Posterior cingulate gyrus (tissue), 11 donors: ENCODE data around the gene DAPK1.

Source experiments
- DNase-seq, 10 donors: peaks; one replicate each; pipeline versions ENCODE4 v3.0.0 to v3.0.0-alpha.2; 2020 to 2021; ENCODE audit warnings: mixed read lengths in 3 of 10
- intact Hi-C: fragments of 100-400 bp; cut with DNase I; formaldehyde crosslinking; loops from one replicate; pipeline ENCODE4 v1.15.1; 2023

Gene DAPK1

DNA sequence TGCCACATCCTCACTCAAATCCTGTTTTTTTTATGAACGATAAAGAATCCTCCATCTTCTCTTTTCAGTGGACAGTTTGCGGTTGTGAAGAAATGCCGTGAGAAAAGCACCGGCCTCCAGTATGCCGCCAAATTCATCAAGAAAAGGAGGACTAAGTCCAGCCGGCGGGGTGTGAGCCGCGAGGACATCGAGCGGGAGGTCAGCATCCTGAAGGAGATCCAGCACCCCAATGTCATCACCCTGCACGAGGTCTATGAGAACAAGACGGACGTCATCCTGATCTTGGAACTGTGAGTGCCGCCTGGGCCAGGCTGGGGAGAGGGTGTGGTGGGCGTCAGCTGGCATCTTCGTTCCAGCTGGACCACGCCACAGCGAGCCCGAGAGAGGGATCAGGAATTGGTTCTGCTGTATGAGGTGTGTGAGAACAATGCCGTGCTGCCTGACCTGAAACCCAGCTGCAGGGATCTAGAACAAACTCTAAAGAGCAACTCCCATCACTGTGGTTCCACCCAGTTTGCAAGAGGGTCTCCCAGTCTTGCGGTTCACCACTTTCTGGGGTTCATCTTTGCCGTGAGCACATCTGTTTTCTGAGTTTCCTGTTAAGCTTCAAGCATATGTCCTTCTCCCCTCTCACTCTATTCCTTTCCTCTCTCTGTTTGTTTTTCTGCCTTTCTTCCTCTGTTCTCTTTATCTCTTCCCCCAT lies 107.4 kb downstream of the DAPK1 start:
- intact Hi-C loops: no loop called here
- DNase-seq: no peak

DNA sequence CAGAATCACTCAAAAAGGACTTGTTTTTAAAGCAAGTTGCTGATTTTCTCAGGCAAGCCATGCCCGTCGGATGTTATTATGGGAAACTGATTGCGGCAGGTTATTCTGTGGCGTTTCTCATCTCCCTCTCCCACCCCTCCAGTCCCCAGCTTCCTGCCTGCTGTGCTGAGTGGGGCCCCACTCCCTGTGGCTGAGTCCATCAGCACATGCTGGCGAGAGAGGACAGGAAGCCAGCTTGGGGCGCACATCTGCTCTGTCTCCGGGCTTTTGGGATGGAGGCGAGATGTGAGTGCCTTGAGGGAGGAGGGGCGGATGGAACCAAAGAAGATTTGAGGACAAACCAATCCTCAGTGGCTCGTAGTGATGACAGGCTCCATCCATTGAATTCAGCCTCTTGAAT lies 108.0 kb downstream of the DAPK1 start:
- intact Hi-C loops: no loop called here
- no peak for DNase-seq

- intact Hi-C loops: no loop called here
- DNase-seq: no peak
Observed at GRCh38 chr9:87606841-87607521, 109.3 kb downstream of the DAPK1 start.

DNA sequence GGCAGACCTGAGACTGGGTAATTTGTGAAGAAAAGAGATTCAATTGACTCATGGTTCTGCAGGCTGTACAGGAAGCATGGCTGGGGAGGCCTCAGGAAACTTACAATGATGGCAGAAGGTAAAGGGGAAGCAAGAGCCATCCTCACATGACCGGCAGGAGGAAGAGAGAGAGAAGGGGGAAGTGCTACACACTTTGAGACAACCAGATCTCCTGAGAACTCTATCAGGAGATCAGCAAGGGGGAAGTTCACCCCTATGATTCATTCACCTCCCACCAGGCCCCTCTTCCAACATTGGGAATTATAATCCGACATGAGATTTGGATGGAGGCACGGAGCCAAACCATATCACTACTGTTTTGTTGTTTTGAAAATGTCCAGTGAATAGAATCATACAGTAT lies 110.2 kb downstream of the DAPK1 start:
- DNase-seq: no peak
- intact Hi-C loops: no loop called here

DNA sequence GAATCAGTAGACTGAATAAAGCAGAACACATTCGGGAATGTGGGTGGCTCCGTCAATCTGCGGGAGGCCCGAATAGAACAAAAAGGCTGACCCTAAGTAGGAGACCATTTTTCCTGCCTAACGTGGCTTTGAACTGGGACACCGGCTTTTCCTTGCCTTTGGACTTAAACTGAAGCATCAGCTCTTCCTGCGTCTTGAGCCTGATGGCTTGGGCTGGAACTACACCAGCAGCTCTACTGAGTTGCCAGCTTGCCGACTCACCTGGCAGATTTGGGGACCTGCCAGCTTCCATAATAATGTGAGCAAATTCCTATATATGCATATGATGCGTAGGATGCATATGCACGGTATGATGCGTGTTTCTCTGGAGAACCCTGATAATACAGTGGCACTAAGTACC lies 111.3 kb downstream of the DAPK1 start:
- intact Hi-C loops: no loop called here
- DNase-seq: peak in 3 of 10 donors; percentile 27 to 80 (median 79)

- DNase-seq: no peak
- intact Hi-C loops: no loop called here
Observed at GRCh38 chr9:87609486-87609885, 111.8 kb downstream of the DAPK1 start.

DNA sequence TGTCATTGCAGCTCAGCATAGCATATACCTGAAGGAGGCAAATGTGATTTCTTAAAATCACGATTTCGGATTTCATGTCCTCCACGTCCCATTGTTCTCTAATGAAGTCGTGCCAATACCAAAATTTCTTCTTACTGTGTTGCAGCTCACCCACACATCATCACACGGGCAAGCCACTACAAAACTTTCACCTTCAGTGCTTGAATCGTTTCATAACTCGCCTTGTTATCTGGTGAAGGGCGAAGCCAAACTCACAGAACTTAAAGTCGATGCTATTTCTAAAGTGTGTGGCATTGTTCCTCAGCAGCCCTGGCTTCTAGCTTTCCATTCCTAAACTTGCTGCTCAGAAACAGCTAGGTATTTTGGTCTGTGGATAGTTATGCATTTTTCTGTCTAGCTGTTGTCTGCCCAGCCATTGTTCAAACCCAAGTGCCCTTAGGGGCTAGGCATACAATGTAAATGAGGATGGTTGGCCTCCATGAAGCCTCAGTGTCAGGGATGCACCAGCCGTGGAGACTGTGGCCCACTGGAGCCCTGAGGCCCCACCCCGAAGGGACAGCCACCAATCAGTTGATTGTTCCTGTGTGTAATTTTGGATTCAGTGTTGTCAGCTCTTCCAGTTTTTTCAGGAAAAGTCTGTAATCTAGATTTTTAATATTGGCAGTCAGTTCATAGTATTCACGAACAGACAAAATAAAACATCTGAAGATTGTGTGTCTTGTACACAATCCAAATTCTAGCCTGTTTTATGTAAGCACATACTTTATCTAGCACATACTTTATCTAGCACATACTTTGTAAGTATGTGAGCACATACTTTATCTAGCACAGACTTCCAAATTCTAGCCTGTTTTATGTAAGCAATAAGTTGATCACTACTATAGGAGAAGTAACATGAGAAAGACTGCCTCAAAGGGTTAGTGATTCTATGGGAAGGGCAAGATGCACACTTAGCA lies 112.8 kb downstream of the DAPK1 start:
- DNase-seq: no peak
- intact Hi-C loops: loop anchor here (10.0 kb wide), 1 partner anchor 106 kb away; no protein-coding TSS in a partner anchor

GRCh38 chr9:87611776-87612175 lies 114.1 kb downstream of the DAPK1 start:
- intact Hi-C loops: loop anchor here (10.0 kb wide), 1 partner anchor 107 kb away; no protein-coding TSS in a partner anchor
- DNase-seq: no peak

- intact Hi-C loops: loop anchor here (10.0 kb wide), 1 partner anchor 108 kb away; no protein-coding TSS in a partner anchor
- no peak for DNase-seq
Observed at GRCh38 chr9:87612536-87612935, 114.9 kb downstream of the DAPK1 start.

DNA sequence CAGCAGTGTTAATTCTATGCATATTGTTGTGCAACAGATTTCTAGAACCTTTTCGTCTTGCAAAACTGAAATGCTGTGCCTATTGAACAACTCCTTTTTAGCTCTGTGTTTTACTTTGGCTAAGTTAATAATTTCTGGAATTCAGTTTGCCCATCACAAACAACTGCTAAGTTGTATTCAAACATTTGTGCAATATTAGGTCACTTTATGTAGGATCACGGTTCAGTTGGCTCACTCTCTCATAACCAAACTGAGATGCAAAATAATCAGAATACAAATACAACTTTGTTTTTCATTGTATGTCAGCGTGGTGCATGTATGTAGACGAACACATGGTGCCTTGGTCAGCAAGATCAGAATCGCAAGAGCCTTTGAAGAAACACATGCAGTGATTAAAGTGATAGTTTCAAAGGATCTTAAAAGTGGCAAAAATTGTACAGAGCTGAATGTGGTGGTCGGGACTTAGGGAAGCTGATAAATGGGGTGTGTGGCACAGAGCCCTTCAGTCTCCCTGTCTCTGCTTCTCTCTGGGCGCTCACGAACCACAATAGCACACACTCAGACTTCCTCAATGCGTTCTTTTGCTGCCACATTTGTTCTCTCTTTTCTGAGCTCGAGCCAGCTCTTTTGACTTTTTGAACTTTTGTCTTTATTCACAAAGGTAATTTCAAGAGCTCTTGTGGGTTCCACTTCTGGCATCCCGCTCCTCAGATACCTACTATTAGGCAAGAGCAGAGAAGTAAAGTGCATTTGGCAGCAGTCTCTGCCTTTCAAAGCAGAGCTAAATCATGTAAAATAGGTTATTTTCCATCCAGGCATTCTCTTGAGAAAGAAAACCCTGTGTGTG lies 115.8 kb downstream of the DAPK1 start:
- intact Hi-C loops: loop anchor here (10.0 kb wide), 1 partner anchor 109 kb away; no protein-coding TSS in a partner anchor
- no peak for DNase-seq

DNA sequence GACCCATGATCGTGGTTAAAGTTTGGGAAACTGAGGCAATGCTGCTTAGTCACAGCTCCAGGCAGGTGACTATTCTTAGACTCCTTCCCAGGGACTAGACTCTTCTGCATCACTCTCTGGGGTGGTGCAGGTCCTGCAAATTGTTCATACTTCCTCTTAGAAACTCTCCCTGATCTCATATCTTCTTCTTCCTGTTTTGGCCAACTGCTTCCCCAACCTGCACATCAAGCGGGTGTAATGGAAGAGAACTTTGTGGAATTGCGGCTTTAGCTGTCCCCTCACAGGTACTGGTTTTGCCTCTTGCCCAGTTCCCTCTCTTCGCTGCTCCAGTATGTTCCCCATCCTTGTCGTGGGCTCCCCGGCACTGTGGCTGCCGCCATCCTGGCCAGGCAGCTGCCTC lies 116.7 kb downstream of the DAPK1 start:
- no peak for DNase-seq
- intact Hi-C loops: loop anchor here (10.0 kb wide), 1 partner anchor 110 kb away; no protein-coding TSS in a partner anchor

GRCh38 chr9:87615136-87615535 lies 117.5 kb downstream of the DAPK1 start:
- intact Hi-C loops: loop anchor here (10.0 kb wide), 1 partner anchor 110 kb away; no protein-coding TSS in a partner anchor

DNA sequence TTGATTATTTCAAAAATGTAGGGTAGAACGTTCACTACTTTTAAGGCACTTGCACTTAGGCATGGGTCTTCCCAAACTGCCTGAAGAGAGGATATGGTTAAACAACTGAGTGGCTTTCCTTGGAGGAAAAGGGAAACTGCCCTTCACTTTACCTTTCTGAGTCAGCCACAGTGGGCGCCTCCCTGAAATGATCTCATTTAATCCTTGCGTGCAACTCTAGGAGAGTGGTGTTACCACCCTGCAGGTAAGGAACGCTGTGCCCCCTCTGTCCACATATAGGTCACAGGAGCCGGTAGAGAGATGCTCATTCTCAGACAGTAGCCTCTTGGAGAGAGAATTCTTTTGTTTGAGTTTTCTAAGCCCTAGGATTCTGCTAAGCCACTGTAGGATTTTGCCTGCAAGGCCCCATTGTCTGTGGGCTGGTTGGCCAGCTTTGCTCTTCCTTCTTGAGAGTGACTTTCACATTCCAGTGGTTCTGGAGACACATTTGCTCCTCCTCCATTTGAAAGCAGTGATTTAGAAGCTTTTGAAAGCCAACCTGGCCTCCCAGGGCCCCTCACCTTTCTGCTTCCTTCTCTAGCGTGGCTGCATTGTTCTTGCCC lies 118.0 kb downstream of the DAPK1 start:
- no peak for DNase-seq
- intact Hi-C loops: loop anchor here (10.0 kb wide), 1 partner anchor 111 kb away; no protein-coding TSS in a partner anchor

More at GRCh38 chr9:87615136-87615535, 117.5 kb downstream of the DAPK1 start:
- DNase-seq: no peak

- intact Hi-C loops: loop anchor here (10.0 kb wide), 1 partner anchor 113 kb away; no protein-coding TSS in a partner anchor
- no peak for DNase-seq
Observed at GRCh38 chr9:87618226-87618625, 120.6 kb downstream of the DAPK1 start.

DNA sequence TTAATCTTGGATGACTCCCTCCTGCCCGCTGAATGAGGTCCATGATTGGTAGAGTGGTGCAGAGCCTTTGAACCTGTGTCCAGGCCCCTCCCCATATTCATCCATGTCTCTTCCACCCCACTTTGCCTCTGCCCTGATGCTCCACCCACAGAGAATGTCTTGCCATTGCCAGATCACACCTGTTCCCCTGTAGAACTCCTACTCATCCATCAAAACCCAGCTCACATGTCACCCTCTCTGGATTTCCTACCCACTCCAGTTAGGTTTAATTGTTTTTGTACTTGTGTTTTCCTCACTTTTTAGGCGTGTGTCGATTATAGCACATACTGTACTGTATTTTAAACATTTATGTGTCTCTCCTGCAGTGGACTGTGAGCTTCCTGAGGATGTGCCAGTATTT lies 121.3 kb downstream of the DAPK1 start:
- intact Hi-C loops: loop anchor here (10.0 kb wide), 1 partner anchor 114 kb away; no protein-coding TSS in a partner anchor
- DNase-seq: no peak

- intact Hi-C loops: loop anchor here (10.0 kb wide), 1 partner anchor 115 kb away; no protein-coding TSS in a partner anchor
- no peak for DNase-seq
Observed at GRCh38 chr9:87619346-87619745, 121.7 kb downstream of the DAPK1 start.

DNA sequence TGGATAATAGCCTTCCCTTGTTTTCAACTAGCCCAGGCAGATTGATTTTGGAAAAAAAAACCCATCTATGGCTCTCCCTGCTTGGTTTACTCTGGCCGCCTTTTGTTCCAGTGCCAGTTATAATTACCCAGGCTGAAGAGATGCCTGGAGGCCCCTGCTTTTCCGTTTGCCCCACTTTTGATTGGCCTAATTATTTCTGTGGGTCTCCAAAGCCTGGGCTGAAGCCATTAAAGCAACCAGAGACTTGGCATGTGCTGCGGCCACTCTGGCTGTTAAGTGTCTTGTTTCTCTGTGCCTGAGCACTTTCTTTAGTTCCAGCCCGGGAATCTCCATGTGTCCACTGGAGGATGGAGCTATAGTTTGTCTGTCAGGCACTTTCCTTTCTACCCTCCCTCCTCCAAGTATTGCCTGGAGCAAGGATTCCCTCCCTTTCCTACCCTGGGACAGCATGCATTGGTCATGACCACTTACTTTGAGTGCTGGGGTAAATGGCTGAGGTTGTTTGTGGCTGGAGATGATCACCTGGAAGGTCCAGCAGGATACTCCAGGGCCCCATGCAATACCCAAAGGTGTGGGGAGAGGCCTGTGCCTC lies 123.2 kb downstream of the DAPK1 start:
- DNase-seq: peak in 2 of 10 donors; percentile 47 to 81
- intact Hi-C loops: no loop called here

DNA sequence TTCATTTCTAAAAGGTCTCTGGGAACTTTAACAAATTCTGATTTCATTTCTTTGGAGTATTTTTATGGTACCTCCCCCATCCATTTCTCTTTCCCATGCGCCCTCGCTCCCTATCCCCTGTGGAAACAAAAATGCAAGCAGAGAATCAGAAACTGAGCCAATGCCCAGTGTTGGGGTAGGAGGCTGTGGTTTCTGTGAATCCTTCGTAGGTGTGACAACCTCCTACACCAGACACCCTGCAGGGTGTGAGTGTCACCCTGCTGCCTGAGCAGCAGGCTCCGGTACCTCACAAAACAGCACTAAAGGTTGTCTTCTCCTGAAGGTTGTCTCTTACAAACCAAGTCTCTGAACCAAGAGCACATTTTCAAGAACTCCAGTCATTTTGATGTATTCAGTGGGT lies 124.4 kb downstream of the DAPK1 start:
- intact Hi-C loops: no loop called here
- no peak for DNase-seq

GRCh38 chr9:87622923-87623322 lies 125.3 kb downstream of the DAPK1 start:
- intact Hi-C loops: no loop called here
- DNase-seq: no peak
